SK-N-SH (cell line): ENCODE measurements around the gene KRTAP20-3. TPM values are rescaled to one million over a fixed set of nuclear protein-coding genes. Genes with fewer than 3 reads are reported as not detected.

Experiments used
- ELF1 ChIP-seq: IDR thresholded peaks from 2 replicates; pipeline ENCODE4 v1.4.0; 2012
- EP300 ChIP-seq, 2 experiments: IDR thresholded peaks; 2 replicates each; pipeline versions ENCODE4 v1.4.0 to v1.6.1; 2012; ENCODE audit warnings: borderline replicate concordance in 1 of 2, low read depth in 1 of 2, low read length in 1 of 2
- EZH2phosphoT487 ChIP-seq: fragments of 200-600 bp; sonication (generic); IDR thresholded peaks from 2 replicates; pipeline ENCODE4 v1.6.1; 2017; ENCODE audit warnings: low read depth, mixed run types, mild to moderate bottlenecking, antibody characterized with exemption, moderate library complexity, borderline replicate concordance
- FOXM1 ChIP-seq: IDR thresholded peaks from 2 replicates; pipeline ENCODE4 v1.4.0; 2012; ENCODE audit warnings: low read depth, mild to moderate bottlenecking
- GABPA ChIP-seq: IDR thresholded peaks from 2 replicates; pipeline ENCODE4 v1.4.0; 2012; ENCODE audit warnings: low read depth, mild to moderate bottlenecking
- GATA2 ChIP-seq: sonication (generic); formaldehyde crosslinking; IDR thresholded peaks from 2 replicates; pipeline ENCODE4 v1.5.0; 2020; ENCODE audit warnings: mild to moderate bottlenecking, missing genetic modification reagents
- JUND ChIP-seq: IDR thresholded peaks from 2 replicates; pipeline ENCODE4 v1.4.0; 2012
- MXI1 ChIP-seq: IDR thresholded peaks from 2 replicates; pipeline ENCODE4 v1.6.1; 2012; ENCODE audit warnings: mild to moderate bottlenecking, low read depth, low read length, improper control_type of control experiment
- NRF1 ChIP-seq: IDR thresholded peaks from 2 replicates; pipeline ENCODE4 v1.6.1; 2012; ENCODE audit warnings: low read depth, mild to moderate bottlenecking, low read length
- PBX3 ChIP-seq: IDR thresholded peaks from 2 replicates; pipeline ENCODE4; 2012
- RAD21 ChIP-seq: IDR thresholded peaks from 2 replicates; pipeline ENCODE4 v1.6.1; 2012; ENCODE audit warnings: mild to moderate bottlenecking, low read length
- REST ChIP-seq: IDR thresholded peaks from 2 replicates; pipeline ENCODE4 v1.6.1; 2012; ENCODE audit warnings: mild to moderate bottlenecking, low read depth, low read length, moderate library complexity
- RFX5 ChIP-seq: IDR thresholded peaks from 2 replicates; pipeline ENCODE4 v1.6.1; 2012; ENCODE audit warnings: mild to moderate bottlenecking, improper control_type of control experiment, low read length
- RXRA ChIP-seq: IDR thresholded peaks from 2 replicates; pipeline ENCODE4 v1.4.0; 2012; ENCODE audit warnings: low read depth, mild to moderate bottlenecking, borderline replicate concordance
- SIN3A ChIP-seq: IDR thresholded peaks from 2 replicates; pipeline ENCODE4 v1.6.1; 2012; ENCODE audit warnings: low read depth, mild to moderate bottlenecking, low read length, moderate library complexity, borderline replicate concordance
- SMC3 ChIP-seq: IDR thresholded peaks from 2 replicates; pipeline ENCODE4 v1.6.1; 2012; ENCODE audit warnings: low read depth, low read length, improper control_type of control experiment
- TAF1 ChIP-seq: IDR thresholded peaks from 2 replicates; pipeline ENCODE4 v1.6.1; 2012; ENCODE audit warnings: low read depth, mild to moderate bottlenecking, low read length, moderate library complexity, borderline replicate concordance
- TEAD4 ChIP-seq: IDR thresholded peaks from 2 replicates; pipeline ENCODE4 v1.4.0; 2012; ENCODE audit warnings: mild to moderate bottlenecking, borderline replicate concordance; ENCODE audit not compliant: insufficient read depth
- YY1 ChIP-seq: IDR thresholded peaks from 2 replicates; pipeline ENCODE4 v1.4.0; 2012; ENCODE audit warnings: low read depth, mild to moderate bottlenecking
- polyA plus RNA-seq, 3 experiments: library from polyadenylated mRNA; depleted of rRNA; stranded (reverse); fragments of >200 nt; gene quantifications; 2 replicates each; pipeline ENCODE4 v1.2.3, GENCODE V29; 2012
- TF ChIP-seq, protein P1 (sequence below): fragments of 200-600 bp; sonication (generic); IDR thresholded peaks from 2 replicates; pipeline ENCODE4 v1.6.1; 2017; ENCODE audit warnings: antibody characterized with exemption, mild to moderate bottlenecking, moderate library complexity

The KRTAP20-3 gene
- polyA plus RNA-seq, 1 of the 3 experiments (the other 2 are of a cell fraction): not detected

DNA sequence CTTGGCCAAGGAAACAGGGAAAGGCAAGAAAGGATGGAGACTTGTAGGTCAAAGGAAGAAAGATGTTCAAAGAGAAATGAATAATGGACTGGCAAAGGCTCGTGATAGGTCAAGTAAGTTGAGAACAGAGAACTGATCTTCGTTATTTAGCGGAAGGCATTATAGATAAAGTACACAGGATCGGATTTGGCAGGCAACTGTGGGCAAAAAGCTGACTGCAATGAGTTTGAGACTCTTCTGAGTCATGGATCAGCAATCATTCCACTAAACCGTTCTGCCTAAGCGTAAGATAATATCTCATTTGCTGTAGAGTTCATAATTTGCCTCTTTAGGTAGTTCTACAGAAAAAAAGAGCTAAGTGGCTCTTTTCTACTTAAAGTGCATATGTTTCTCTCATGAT, 41.8 kb downstream of the KRTAP20-3 start (continued):
- TF ChIP-seq ELF1 (no peak), TAF1 (no peak), PBX3 (peak; percentile 52; the same call in 1 of the 2 replicates), TEAD4 (0 out of 2 replicates have a peak, but pooled peaks have one; percentile 19), RFX5 (no peak), EZH2phosphoT487 (no peak), NRF1 (no peak), FOXM1 (no peak), REST (no peak), MXI1 (no peak), RAD21 (no peak), SIN3A (no peak), RXRA (no peak), GATA2 (CRISPR knock-in tag) (no peak), GABPA (no peak), JUND (peak; percentile 48), EP300 (IDR thresholded peaks at IDR 0.05; ENCODE audit: borderline replicate concordance in 1 of 2, low read depth in 1 of 2, low read length in 1 of 2) (peak in 1 of 2 experiments; percentile 21; a peak in 1 of 4 replicates), SMC3 (no peak), YY1 (no peak)
- TF ChIP-seq, protein P1, sequence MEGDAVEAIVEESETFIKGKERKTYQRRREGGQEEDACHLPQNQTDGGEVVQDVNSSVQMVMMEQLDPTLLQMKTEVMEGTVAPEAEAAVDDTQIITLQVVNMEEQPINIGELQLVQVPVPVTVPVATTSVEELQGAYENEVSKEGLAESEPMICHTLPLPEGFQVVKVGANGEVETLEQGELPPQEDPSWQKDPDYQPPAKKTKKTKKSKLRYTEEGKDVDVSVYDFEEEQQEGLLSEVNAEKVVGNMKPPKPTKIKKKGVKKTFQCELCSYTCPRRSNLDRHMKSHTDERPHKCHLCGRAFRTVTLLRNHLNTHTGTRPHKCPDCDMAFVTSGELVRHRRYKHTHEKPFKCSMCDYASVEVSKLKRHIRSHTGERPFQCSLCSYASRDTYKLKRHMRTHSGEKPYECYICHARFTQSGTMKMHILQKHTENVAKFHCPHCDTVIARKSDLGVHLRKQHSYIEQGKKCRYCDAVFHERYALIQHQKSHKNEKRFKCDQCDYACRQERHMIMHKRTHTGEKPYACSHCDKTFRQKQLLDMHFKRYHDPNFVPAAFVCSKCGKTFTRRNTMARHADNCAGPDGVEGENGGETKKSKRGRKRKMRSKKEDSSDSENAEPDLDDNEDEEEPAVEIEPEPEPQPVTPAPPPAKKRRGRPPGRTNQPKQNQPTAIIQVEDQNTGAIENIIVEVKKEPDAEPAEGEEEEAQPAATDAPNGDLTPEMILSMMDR: no peak
